HL-60 (cell line): Measurements from ENCODE around the gene FGGY.

ENCODE experiments used
- DNase-seq, 2 experiments: peaks; one replicate each; pipeline ENCODE4 v3.0.0-alpha.2; 2010 to 2020; ENCODE audit warnings: low read depth in 1 of 2, low spot score in 1 of 2
- H3K27ac ChIP-seq: fragments of 250-450 bp; sonication (Bioruptor Pico); replicated peaks from 2 replicates; pipeline ENCODE4 v1.5.1; 2020; ENCODE audit warnings: mild to moderate bottlenecking, moderate library complexity
- H3K27me3 ChIP-seq: fragments of 250-450 bp; sonication (Bioruptor Pico); 2 replicates; pipeline ENCODE4 v1.5.1; 2021; ENCODE audit warnings: mild to moderate bottlenecking, moderate library complexity; ENCODE audit not compliant: insufficient read depth, poor library complexity, severe bottlenecking
- H3K4me3 ChIP-seq: replicated peaks from 2 replicates; pipeline ENCODE4 v1.5.1; 2011; ENCODE audit warnings: mild to moderate bottlenecking, control low read depth, low read length; ENCODE audit not compliant: insufficient read depth
- GABPA ChIP-seq: IDR thresholded peaks from 2 replicates; pipeline ENCODE4 v1.6.1; 2012; ENCODE audit warnings: low read depth
- POLR2AphosphoS5 ChIP-seq: IDR thresholded peaks from 2 replicates; pipeline ENCODE4 v1.6.1; 2012; ENCODE audit warnings: low read depth
- SPI1 ChIP-seq: IDR thresholded peaks from 2 replicates; pipeline ENCODE4 v1.6.1; 2012; ENCODE audit warnings: low read depth, mild to moderate bottlenecking, borderline replicate concordance
- TF ChIP-seq, protein P1 (sequence below): IDR thresholded peaks from 2 replicates; pipeline ENCODE4 v1.6.1; 2012; ENCODE audit warnings: low read depth; ENCODE audit not compliant: insufficient replicate concordance
- TF ChIP-seq, protein P2 (sequence below): IDR thresholded peaks from one replicate; pipeline ENCODE4 v1.5.1; 2011; ENCODE audit warnings: low read length, control low read depth, inconsistent platforms; ENCODE audit not compliant: insufficient read depth

FGGY gene

DNA sequence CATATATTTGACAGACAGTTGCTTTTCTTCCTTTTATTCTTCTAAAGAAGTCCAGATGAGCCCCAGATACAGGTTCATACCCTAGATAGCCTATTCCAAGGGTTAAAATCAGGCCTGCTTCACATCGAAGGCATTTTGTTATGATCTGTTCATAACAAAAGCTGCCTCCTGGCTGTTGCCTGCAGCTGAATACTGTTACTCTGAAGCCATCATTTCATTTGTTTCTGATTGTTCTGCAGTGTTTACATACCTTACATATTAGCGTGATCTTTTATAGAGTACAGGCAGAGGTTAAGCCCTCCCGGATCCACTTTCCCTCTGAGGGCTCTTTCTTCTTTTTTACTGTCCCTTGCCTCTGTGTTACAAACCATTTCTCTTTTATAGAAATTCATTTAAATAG, 298.9 kb downstream of the FGGY start:
- TF ChIP-seq SPI1 (no peak), POLR2AphosphoS5 (no peak), GABPA (no peak)
- TF ChIP-seq, protein P1, sequence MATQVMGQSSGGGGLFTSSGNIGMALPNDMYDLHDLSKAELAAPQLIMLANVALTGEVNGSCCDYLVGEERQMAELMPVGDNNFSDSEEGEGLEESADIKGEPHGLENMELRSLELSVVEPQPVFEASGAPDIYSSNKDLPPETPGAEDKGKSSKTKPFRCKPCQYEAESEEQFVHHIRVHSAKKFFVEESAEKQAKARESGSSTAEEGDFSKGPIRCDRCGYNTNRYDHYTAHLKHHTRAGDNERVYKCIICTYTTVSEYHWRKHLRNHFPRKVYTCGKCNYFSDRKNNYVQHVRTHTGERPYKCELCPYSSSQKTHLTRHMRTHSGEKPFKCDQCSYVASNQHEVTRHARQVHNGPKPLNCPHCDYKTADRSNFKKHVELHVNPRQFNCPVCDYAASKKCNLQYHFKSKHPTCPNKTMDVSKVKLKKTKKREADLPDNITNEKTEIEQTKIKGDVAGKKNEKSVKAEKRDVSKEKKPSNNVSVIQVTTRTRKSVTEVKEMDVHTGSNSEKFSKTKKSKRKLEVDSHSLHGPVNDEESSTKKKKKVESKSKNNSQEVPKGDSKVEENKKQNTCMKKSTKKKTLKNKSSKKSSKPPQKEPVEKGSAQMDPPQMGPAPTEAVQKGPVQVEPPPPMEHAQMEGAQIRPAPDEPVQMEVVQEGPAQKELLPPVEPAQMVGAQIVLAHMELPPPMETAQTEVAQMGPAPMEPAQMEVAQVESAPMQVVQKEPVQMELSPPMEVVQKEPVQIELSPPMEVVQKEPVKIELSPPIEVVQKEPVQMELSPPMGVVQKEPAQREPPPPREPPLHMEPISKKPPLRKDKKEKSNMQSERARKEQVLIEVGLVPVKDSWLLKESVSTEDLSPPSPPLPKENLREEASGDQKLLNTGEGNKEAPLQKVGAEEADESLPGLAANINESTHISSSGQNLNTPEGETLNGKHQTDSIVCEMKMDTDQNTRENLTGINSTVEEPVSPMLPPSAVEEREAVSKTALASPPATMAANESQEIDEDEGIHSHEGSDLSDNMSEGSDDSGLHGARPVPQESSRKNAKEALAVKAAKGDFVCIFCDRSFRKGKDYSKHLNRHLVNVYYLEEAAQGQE = no peak
- TF ChIP-seq, protein P2, sequence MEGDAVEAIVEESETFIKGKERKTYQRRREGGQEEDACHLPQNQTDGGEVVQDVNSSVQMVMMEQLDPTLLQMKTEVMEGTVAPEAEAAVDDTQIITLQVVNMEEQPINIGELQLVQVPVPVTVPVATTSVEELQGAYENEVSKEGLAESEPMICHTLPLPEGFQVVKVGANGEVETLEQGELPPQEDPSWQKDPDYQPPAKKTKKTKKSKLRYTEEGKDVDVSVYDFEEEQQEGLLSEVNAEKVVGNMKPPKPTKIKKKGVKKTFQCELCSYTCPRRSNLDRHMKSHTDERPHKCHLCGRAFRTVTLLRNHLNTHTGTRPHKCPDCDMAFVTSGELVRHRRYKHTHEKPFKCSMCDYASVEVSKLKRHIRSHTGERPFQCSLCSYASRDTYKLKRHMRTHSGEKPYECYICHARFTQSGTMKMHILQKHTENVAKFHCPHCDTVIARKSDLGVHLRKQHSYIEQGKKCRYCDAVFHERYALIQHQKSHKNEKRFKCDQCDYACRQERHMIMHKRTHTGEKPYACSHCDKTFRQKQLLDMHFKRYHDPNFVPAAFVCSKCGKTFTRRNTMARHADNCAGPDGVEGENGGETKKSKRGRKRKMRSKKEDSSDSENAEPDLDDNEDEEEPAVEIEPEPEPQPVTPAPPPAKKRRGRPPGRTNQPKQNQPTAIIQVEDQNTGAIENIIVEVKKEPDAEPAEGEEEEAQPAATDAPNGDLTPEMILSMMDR = no peak
- no peaks in the 10 kb centered on the region for H3K27me3 ChIP-seq
- no peak overlapping the region for H3K27ac ChIP-seq
- no peak for DNase-seq
- H3K4me3 ChIP-seq = no peak overlapping the region

DNA sequence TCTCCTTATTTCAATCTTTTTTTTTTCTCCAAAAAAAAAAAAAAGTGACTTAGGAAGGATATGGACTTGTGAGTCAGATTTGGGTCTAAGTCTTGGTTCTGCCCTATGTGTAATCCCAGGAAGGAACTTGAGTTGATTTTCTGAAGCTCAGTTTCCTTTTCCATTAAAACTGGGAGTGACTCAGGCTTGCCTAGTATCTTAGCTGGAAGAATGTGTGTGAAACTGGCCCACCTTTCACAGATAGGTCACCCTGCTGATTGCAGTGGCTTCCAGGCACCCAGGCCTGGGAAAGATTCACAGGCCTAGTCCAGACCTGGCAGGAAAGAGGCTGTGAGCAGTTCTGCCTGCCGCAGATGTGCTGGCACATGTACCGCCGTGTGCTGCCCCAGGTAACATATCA, 299.5 kb downstream of the FGGY start:
- Histone ChIP-seq H3K27me3 (no peaks in the 10 kb centered on the region), H3K27ac (no peak overlapping the region), H3K4me3 (no peak overlapping the region)
- TF ChIP-seq SPI1 = no peak
- TF ChIP-seq, protein P1 = no peak
- no peak for TF ChIP-seq GABPA
- TF ChIP-seq, protein P2 = no peak
- no peak for TF ChIP-seq POLR2AphosphoS5
- DNase-seq = no peak

DNA sequence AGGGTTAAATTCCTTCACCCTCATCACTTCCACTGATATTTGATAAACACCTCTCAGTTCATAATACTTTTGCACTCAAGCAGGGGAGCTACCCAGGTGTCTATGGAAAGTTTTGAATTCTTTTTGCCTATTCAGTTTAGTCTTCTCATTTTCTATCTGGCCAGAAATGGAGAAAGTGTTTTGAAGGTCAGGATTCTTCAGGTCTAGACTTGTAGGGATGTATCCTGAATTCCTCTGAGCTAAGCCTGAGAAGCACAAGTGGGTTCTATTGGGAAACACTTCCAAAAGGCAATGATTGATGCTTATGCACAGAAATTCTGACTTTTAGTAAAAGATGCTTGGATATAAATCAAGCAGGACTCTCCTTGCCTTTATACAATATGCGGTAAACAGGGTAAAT, 300.1 kb downstream of the FGGY start:
- no peak for TF ChIP-seq SPI1
- TF ChIP-seq GABPA = no peak
- TF ChIP-seq, protein P2 = no peak
- no peak for TF ChIP-seq POLR2AphosphoS5
- TF ChIP-seq, protein P1 = no peak
- Histone ChIP-seq H3K27me3 (no peaks in the 10 kb centered on the region), H3K27ac (no peak overlapping the region), H3K4me3 (no peak overlapping the region)
- DNase-seq = no peak
